Measurements from ENCODE around the gene ASB13.
"Not testable (repeated sequence)": the region's sequence is repeated elsewhere in the genome, so short reads cannot be mapped to it uniquely, and the experiment has no call there.

ASB13 gene

GRCh38 chr10:5622186-5622960, 44.0 kb downstream of the ASB13 start:
- DNase-seq, result no peak

- not testable (repeated sequence) for DNase-seq
Measured at GRCh38 chr10:5621371-5621770, 45.0 kb downstream of the ASB13 start.

- no peak for DNase-seq
Measured at GRCh38 chr10:5620966-5621365, 45.4 kb downstream of the ASB13 start.

- DNase-seq, result no peak
Measured at GRCh38 chr10:5620223-5620721, 46.1 kb downstream of the ASB13 start.

- DNase-seq, result no peak
Measured at GRCh38 chr10:5619362-5620211, 46.8 kb downstream of the ASB13 start.

GRCh38 chr10:5618829-5619228, 47.6 kb downstream of the ASB13 start:
- DNase-seq, result no peak

- DNase-seq, result no peak
Measured at GRCh38 chr10:5618042-5618441, 48.4 kb downstream of the ASB13 start.

- no peak for DNase-seq
Measured at GRCh38 chr10:5617521-5617920, 48.9 kb downstream of the ASB13 start.

GRCh38 chr10:5616836-5617235, 49.6 kb downstream of the ASB13 start:
- DNase-seq, result no peak

GRCh38 chr10:5616046-5616445, 50.3 kb downstream of the ASB13 start:
- no peak for DNase-seq

GRCh38 chr10:5615316-5615715, 51.1 kb downstream of the ASB13 start:
- no peak for DNase-seq

- DNase-seq, result no peak
Measured at GRCh38 chr10:5614155-5614721, 52.2 kb downstream of the ASB13 start.

- DNase-seq, result no peak
Measured at GRCh38 chr10:5613481-5614154, 52.8 kb downstream of the ASB13 start.

- DNase-seq, result no peak
Measured at GRCh38 chr10:5611899-5612680, 54.3 kb downstream of the ASB13 start.

GRCh38 chr10:5609952-5610616, 56.3 kb downstream of the ASB13 start:
- no peak for DNase-seq

- DNase-seq, result no peak
Measured at GRCh38 chr10:5608608-5609220, 57.7 kb downstream of the ASB13 start.

GRCh38 chr10:5607594-5607993, 58.8 kb downstream of the ASB13 start:
- no peak for DNase-seq

GRCh38 chr10:5606864-5607263, 59.5 kb downstream of the ASB13 start:
- DNase-seq, result no peak

GRCh38 chr10:5606321-5606720, 60.1 kb downstream of the ASB13 start:
- DNase-seq, result no peak

- DNase-seq, result no peak
Measured at GRCh38 chr10:5604961-5605360, 61.4 kb downstream of the ASB13 start.
